ENCODE results near the gene RPL5.

DNA sequence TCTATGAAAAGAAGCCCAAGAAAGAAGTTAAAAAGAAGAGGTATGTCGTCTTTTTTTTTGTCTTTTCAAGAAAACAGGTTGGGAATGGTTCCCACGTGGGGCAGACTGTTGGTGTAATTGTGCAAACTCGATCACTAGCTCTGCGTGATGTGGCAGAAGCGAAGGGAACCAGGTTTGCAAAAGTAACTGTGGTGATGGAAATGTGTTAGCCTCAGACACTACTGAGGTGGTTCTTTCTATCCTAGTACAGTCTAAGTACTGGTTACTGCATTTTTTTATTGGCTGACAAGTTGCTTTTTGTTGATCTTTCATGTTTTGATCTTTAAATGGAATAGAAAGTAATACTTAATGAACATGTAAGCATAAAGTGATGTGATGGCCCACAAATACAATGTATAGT is 8.8 kb downstream of the RPL5 start:
- TF ChIP-seq, protein P1, sequence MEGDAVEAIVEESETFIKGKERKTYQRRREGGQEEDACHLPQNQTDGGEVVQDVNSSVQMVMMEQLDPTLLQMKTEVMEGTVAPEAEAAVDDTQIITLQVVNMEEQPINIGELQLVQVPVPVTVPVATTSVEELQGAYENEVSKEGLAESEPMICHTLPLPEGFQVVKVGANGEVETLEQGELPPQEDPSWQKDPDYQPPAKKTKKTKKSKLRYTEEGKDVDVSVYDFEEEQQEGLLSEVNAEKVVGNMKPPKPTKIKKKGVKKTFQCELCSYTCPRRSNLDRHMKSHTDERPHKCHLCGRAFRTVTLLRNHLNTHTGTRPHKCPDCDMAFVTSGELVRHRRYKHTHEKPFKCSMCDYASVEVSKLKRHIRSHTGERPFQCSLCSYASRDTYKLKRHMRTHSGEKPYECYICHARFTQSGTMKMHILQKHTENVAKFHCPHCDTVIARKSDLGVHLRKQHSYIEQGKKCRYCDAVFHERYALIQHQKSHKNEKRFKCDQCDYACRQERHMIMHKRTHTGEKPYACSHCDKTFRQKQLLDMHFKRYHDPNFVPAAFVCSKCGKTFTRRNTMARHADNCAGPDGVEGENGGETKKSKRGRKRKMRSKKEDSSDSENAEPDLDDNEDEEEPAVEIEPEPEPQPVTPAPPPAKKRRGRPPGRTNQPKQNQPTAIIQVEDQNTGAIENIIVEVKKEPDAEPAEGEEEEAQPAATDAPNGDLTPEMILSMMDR (IDR thresholded peaks at IDR 0.05; ENCODE audit: control extremely low read depth in 1 of 3, insufficient read depth in 1 of 3, low read depth in 1 of 3, low read length in 3 of 3): no peak
- TF ChIP-seq EP300 (IDR thresholded peaks at IDR 0.05; ENCODE audit: borderline replicate concordance in 1 of 2, low read depth in 2 of 2, low read length in 2 of 2) (no peak), RFX5 (IDR thresholded peaks at IDR 0.05; ENCODE audit: borderline replicate concordance, low read depth, low read length) (no peak), EZH2 (IDR thresholded peaks at IDR 0.05; ENCODE audit: low read depth, low read length, severe bottlenecking) (no peak), POLR2A (IDR thresholded peaks at IDR 0.05; ENCODE audit: control extremely low read depth in 1 of 2, low read depth in 2 of 2, low read length in 2 of 2) (peak in 1 of 2 experiments; percentile 1; a peak in 1 of 3 replicates), FOSL1 (IDR thresholded peaks at IDR 0.05; ENCODE audit: insufficient read depth, low read depth, low read length) (no peak), YY1 (IDR thresholded peaks at IDR 0.05; ENCODE audit: low read depth, low read length) (no peak)
